Peyer's patch (tissue), 4 donors: ENCODE results near the gene ADAMTS10. TPM values are rescaled to one million over a fixed set of nuclear protein-coding genes. Genes with fewer than 3 reads are reported as not detected.
"Not testable (repeated sequence)": the region's sequence is repeated elsewhere in the genome, so short reads cannot be mapped to it uniquely, and the experiment has no call there.

Source experiments
- DNase-seq, 3 donors: peaks; one replicate each; pipeline ENCODE4 v3.0.0-alpha.2; 2017 to 2019
- H3K27ac ChIP-seq, 4 donors: fragments of 200-600 bp; sonication (generic); one replicate each; pipeline ENCODE4 v1.5.1; 2016 to 2019
- H3K27me3 ChIP-seq, 2 donors: fragments of 200-600 bp; sonication (generic); one replicate each; pipeline ENCODE4 v1.5.1; 2019
- H3K36me3 ChIP-seq, 3 donors: fragments of 200-600 bp; sonication (generic); one replicate each; pipeline ENCODE4 v1.5.1; 2016 to 2019
- H3K4me1 ChIP-seq, 4 donors: fragments of 200-600 bp; sonication (generic); one replicate each; pipeline ENCODE4 v1.5.1; 2016 to 2019
- H3K4me3 ChIP-seq, 4 donors: fragments of 200-600 bp; sonication (generic); 1 replicate in 3 of 4; 2 replicates in 1 of 4; pipeline ENCODE4 v1.5.1; 2016 to 2019; ENCODE audit warnings: mild to moderate bottlenecking in 1 of 4
- H3K9me3 ChIP-seq, 4 donors: fragments of 200-600 bp; sonication (generic); one replicate each; pipeline ENCODE4 v1.5.1; 2016 to 2019; ENCODE audit warnings: mild to moderate bottlenecking in 1 of 4
- POLR2A ChIP-seq, 2 donors: fragments of 450-650 bp; IDR thresholded peaks; one replicate each; pipeline ENCODE4 v1.5.1; 2017; ENCODE audit warnings: antibody characterized with exemption in 2 of 2, mild to moderate bottlenecking in 2 of 2, moderate library complexity in 2 of 2
- total RNA-seq, 4 donors: library from RNA; depleted of rRNA; stranded (reverse); fragments of >200 nt; gene quantifications; one replicate each; pipeline ENCODE4 v1.1.0, GENCODE V29; 2016
- TF ChIP-seq, protein P1 (sequence below), 6 experiments: fragments of 450-650 bp in 4 of 6; fragments of 200-600 bp in 2 of 6; sonication (generic) in 1 of 6; IDR thresholded peaks; one replicate each; pipeline ENCODE4 v1.5.1; 2017 to 2019; ENCODE audit warnings: antibody characterized with exemption in 6 of 6, mild to moderate bottlenecking in 3 of 6, moderate library complexity in 1 of 6

ADAMTS10 gene
- total RNA-seq, 4 donors from 2014 or later: 26.5 to 92.4 (median 37.2) TPM; not detected in 1

DNA sequence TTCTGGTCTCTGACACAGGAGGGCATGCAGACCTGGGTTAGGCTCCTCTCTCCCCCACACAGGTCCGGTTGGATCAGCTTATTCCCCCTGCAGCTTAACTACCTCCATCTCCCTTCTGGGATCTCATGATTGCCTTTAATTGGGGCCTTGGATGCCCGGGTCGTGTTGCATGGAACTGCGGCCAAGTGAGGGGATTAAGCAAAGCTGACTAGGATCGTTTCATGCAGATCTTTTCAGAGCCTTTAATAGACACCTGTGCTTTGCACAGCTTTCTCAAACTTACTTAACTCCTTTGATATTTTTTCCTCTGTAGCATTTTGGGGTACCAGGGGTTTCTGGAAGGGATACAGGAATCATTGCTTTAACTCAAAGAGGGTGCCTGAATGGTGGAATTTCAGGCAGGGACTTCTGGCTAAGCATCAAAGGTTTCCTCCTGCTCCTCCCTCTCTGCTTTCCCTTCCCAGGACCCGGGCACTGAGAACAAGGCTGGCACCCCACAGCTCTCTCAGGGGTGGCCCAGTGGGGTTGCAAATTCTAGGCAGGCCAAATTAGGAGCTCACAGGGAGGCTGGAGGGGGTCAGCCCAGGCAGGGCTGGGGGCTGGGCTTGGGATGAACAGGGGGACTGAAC is 20.4 kb upstream of the ADAMTS10 start:
- peak overlapping the region in 3 of 4 donors; percentile 46 to 77 (median 57) for H3K27ac ChIP-seq
- H3K36me3 ChIP-seq: no peaks in the 10 kb centered on the region
- no peaks in the 10 kb centered on the region for H3K27me3 ChIP-seq
- no peak overlapping the region for H3K4me3 ChIP-seq
- no peak for DNase-seq
- no peak for TF ChIP-seq POLR2A (IDR thresholded peaks at IDR 0.05)
- TF ChIP-seq, protein P1, sequence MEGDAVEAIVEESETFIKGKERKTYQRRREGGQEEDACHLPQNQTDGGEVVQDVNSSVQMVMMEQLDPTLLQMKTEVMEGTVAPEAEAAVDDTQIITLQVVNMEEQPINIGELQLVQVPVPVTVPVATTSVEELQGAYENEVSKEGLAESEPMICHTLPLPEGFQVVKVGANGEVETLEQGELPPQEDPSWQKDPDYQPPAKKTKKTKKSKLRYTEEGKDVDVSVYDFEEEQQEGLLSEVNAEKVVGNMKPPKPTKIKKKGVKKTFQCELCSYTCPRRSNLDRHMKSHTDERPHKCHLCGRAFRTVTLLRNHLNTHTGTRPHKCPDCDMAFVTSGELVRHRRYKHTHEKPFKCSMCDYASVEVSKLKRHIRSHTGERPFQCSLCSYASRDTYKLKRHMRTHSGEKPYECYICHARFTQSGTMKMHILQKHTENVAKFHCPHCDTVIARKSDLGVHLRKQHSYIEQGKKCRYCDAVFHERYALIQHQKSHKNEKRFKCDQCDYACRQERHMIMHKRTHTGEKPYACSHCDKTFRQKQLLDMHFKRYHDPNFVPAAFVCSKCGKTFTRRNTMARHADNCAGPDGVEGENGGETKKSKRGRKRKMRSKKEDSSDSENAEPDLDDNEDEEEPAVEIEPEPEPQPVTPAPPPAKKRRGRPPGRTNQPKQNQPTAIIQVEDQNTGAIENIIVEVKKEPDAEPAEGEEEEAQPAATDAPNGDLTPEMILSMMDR (IDR thresholded peaks at IDR 0.05): no peak
- no peaks in the 10 kb centered on the region for H3K4me1 ChIP-seq
- H3K9me3 ChIP-seq: no peaks in the 10 kb centered on the region

GRCh38 chr19:8629996-8630683 is 19.6 kb upstream of the ADAMTS10 start, which contains the start of gene NFILZ:
Gene NFILZ (plus strand): TSS chr19:8630633. CDS start chr19:8676766, 46,133 bp downstream.
- no peak for TF ChIP-seq POLR2A (IDR thresholded peaks at IDR 0.05)
- TF ChIP-seq, protein P1 (IDR thresholded peaks at IDR 0.05): no peak
- no peaks in the 10 kb centered on the region for H3K27me3 ChIP-seq
- DNase-seq: no peak
- H3K9me3 ChIP-seq: no peaks in the 10 kb centered on the region
- no peaks in the 10 kb centered on the region for H3K4me1 ChIP-seq
- no peak within 1 kb of the TSS for H3K4me3 ChIP-seq
- no peaks in the 10 kb centered on the region for H3K36me3 ChIP-seq
- peak within 1 kb of the TSS in 3 of 4 donors; percentile 46 to 77 (median 57) for H3K27ac ChIP-seq

- DNase-seq: no peak
- TF ChIP-seq, protein P1 (IDR thresholded peaks at IDR 0.05): no peak
- no peak for TF ChIP-seq POLR2A (IDR thresholded peaks at IDR 0.05)
- Histone ChIP-seq H3K9me3 (no peaks in the 10 kb centered on the region), H3K27ac (no peak overlapping the region), H3K36me3 (no peaks in the 10 kb centered on the region), H3K27me3 (no peaks in the 10 kb centered on the region), H3K4me1 (no peaks in the 10 kb centered on the region), H3K4me3 (no peak overlapping the region)
These were observed 18.7 kb upstream of the ADAMTS10 start for GRCh38 chr19:8629184-8629583.

- Histone ChIP-seq H3K4me3 (no peak overlapping the region), H3K4me1 (no peaks in the 10 kb centered on the region), H3K9me3 (no peaks in the 10 kb centered on the region), H3K27ac (no peak overlapping the region), H3K36me3 (no peaks in the 10 kb centered on the region), H3K27me3 (no peaks in the 10 kb centered on the region)
- no peak for DNase-seq
- TF ChIP-seq, protein P1 (IDR thresholded peaks at IDR 0.05): no peak
- no peak for TF ChIP-seq POLR2A (IDR thresholded peaks at IDR 0.05)
These were observed 16.3 kb upstream of the ADAMTS10 start for GRCh38 chr19:8626842-8627241.

DNA sequence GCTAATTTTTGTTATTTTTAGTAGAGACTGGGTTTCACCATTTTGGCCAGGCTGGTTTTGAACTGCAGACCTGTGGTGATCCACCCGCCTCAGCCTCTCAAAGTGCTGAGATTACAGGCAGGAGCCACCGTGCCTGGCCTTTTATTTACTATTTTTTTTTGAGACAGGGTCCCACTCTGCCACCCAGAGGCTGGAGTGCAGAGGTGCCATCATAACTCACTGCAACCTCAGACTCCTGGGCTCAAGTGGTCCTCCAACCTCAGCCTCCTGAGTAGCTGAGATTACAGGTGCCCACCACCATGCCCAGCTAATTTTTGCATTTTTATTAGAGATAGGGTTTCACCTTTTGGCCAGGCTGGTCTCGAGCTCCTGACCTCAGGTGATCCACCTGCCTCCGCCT is 12.4 kb upstream of the ADAMTS10 start:
- H3K4me1 ChIP-seq, H3K27me3 ChIP-seq, H3K27ac ChIP-seq, H3K4me3 ChIP-seq, H3K36me3 ChIP-seq, DNase-seq, H3K9me3 ChIP-seq: not testable (repeated sequence)

DNA sequence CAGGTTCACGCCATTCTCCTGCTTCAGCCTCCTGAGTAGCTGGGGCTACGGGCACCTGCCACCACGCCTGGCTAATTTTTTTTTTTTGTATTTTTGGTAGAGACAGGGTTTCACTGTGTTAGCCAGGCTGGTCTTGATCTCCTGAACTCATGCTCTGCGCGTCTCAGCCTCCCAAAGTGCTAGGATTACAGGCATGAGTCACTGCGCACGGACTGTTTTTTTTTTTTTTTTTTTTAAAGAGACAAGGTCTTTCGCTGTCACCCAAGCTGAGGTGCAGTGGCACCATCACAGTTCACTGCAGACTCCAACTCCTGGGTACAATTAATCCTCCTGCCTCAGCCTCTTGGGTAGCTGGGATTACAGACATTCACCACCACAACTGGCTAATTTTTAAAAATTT is 8.2 kb upstream of the ADAMTS10 start:
- H3K27me3 ChIP-seq: no peaks in the 10 kb centered on the region
- no peak for TF ChIP-seq POLR2A (IDR thresholded peaks at IDR 0.05)
- TF ChIP-seq, protein P1 (IDR thresholded peaks at IDR 0.05): no peak

More for the DNA sequence above, 8.2 kb upstream of the ADAMTS10 start:
- Histone ChIP-seq H3K36me3 (no peaks in the 10 kb centered on the region), H3K4me3 (no peak overlapping the region), H3K4me1 (no peaks in the 10 kb centered on the region), H3K27ac (no peak overlapping the region), H3K9me3 (no peaks in the 10 kb centered on the region)
- DNase-seq: no peak
